Gastroesophageal sphincter (tissue), 4 donors: ENCODE data around the gene OR8K5. TPM values are rescaled to one million over a fixed set of nuclear protein-coding genes. Genes with fewer than 3 reads are reported as not detected.

ENCODE experiments used
- ATAC-seq: fragments of 150-250 bp; one replicate; pipeline ENCODE4 v1.9.1; 2016; ENCODE audit warnings: mild to moderate bottlenecking, moderate library complexity
- H3K27ac ChIP-seq, 4 donors: fragments of 200-600 bp; sonication (generic) in 3 of 4; 1 replicate in 3 of 4; 2 replicates in 1 of 4; pipeline ENCODE4 v1.5.1; 2016 to 2019
- H3K27me3 ChIP-seq: fragments of 200-600 bp; sonication (generic); one replicate; pipeline ENCODE4 v1.5.1; 2019
- H3K36me3 ChIP-seq, 2 donors: fragments of 200-600 bp; sonication (generic); one replicate each; pipeline ENCODE4 v1.5.1; 2019; ENCODE audit warnings: control low read depth in 1 of 2
- H3K4me1 ChIP-seq, 3 donors: fragments of 200-600 bp; sonication (generic); 1 replicate in 2 of 3; 2 replicates in 1 of 3; pipeline ENCODE4 v1.5.1; 2016 to 2019; ENCODE audit warnings: control low read depth in 2 of 3
- H3K4me3 ChIP-seq, 2 donors: fragments of 200-600 bp; sonication (generic); one replicate each; pipeline ENCODE4 v1.5.1; 2019; ENCODE audit warnings: mild to moderate bottlenecking in 1 of 2, moderate library complexity in 1 of 2
- H3K9me3 ChIP-seq, 3 donors: fragments of 200-600 bp; sonication (generic); one replicate each; pipeline ENCODE4 v1.5.1; 2017 to 2019; ENCODE audit warnings: control low read depth in 2 of 3
- CTCF ChIP-seq, 4 experiments: fragments of 200-600 bp in 2 of 4; fragments of 450-650 bp in 2 of 4; sonication (generic) in 1 of 4; IDR thresholded peaks; one replicate each; pipeline ENCODE4 v1.5.1; 2017 to 2019; ENCODE audit warnings: antibody characterized with exemption in 4 of 4, mild to moderate bottlenecking in 2 of 4, moderate library complexity in 2 of 4
- EP300 ChIP-seq: sonication (generic); formaldehyde crosslinking; IDR thresholded peaks from one replicate; pipeline ENCODE4 v1.6.1; 2017; ENCODE audit warnings: antibody characterized with exemption, mild to moderate bottlenecking
- POLR2A ChIP-seq, 2 donors: fragments of 450-650 bp; IDR thresholded peaks; one replicate each; pipeline ENCODE4 v1.6.1; 2017; ENCODE audit warnings: antibody characterized with exemption in 2 of 2, mild to moderate bottlenecking in 2 of 2, moderate library complexity in 1 of 2
- POLR2AphosphoS5 ChIP-seq: sonication (generic); formaldehyde crosslinking; IDR thresholded peaks from one replicate; pipeline ENCODE4 v1.6.1; 2017; ENCODE audit warnings: antibody characterized with exemption
- WGBS, 2 donors: methylation state at CpG; one replicate each; pipeline ENCODE4 v1.1.5; 2018; ENCODE audit warnings: low coverage in 1 of 2; 5-methylcytosine and 5-hydroxymethylcytosine counted together
- total RNA-seq, 4 donors: library from RNA; depleted of rRNA; stranded (reverse); fragments of >200 nt; gene quantifications; one replicate each; pipeline ENCODE4 v1.1.0, GENCODE V29; 2016

Gene OR8K5
- total RNA-seq, 4 donors from 2014 or later, result not detected

GRCh38 chr11:56183459-56183858 lies 23.3 kb upstream of the OR8K5 start:
- no peak for ATAC-seq
- peaks cover 0 to 8% (median 0%) of the 10 kb centered on the region in 3 donors for H3K9me3 ChIP-seq
- no peaks in the 10 kb centered on the region for H3K4me1 ChIP-seq
- H3K4me3 ChIP-seq, result no peak overlapping the region
- no peaks in the 10 kb centered on the region for H3K36me3 ChIP-seq
- no peaks in the 10 kb centered on the region for H3K27me3 ChIP-seq
- TF ChIP-seq EP300, result no peak
- no peak for TF ChIP-seq POLR2AphosphoS5
- TF ChIP-seq CTCF (IDR thresholded peaks at IDR 0.05), result no peak
- no peak for TF ChIP-seq POLR2A (IDR thresholded peaks at IDR 0.05)
- no peak overlapping the region for H3K27ac ChIP-seq

GRCh38 chr11:56176318-56176717 lies 16.2 kb upstream of the OR8K5 start, which contains the start of gene OR5J2:
Gene OR5J2 (plus strand): TSS chr11:56176618. CDS start chr11:56176618, 0 bp downstream.
- Histone ChIP-seq H3K27me3 (no peaks in the 10 kb centered on the region), H3K4me1 (no peaks in the 10 kb centered on the region), H3K4me3 (no peak within 1 kb of the TSS), H3K36me3 (no peaks in the 10 kb centered on the region), H3K27ac (no peak within 1 kb of the TSS), H3K9me3 (peaks cover 0 to 8% (median 0%) of the 10 kb centered on the region in 3 donors)
- TF ChIP-seq EP300, result no peak
- TF ChIP-seq CTCF (IDR thresholded peaks at IDR 0.05), result no peak
- TF ChIP-seq POLR2A (IDR thresholded peaks at IDR 0.05), result no peak
- no peak for TF ChIP-seq POLR2AphosphoS5
- no peak for ATAC-seq
- WGBS, 2 donors, result 53 to 83% methylated on average over 1 of the region's 1 CpG

- H3K4me1 ChIP-seq, result no peaks in the 10 kb centered on the region
- no peak overlapping the region for H3K4me3 ChIP-seq
- WGBS, 2 donors, result 45% methylated on average over 3 of the region's 3 CpGs
- ATAC-seq, result no peak
- no peaks in the 10 kb centered on the region for H3K36me3 ChIP-seq
- no peaks in the 10 kb centered on the region for H3K27me3 ChIP-seq
- no peaks in the 10 kb centered on the region for H3K9me3 ChIP-seq
- TF ChIP-seq POLR2AphosphoS5 (no peak), POLR2A (IDR thresholded peaks at IDR 0.05) (no peak), CTCF (IDR thresholded peaks at IDR 0.05) (no peak), EP300 (no peak)
- no peak overlapping the region for H3K27ac ChIP-seq
These were observed 12.2 kb upstream of the OR8K5 start for GRCh38 chr11:56172256-56172830.

GRCh38 chr11:56163804-56164203 lies 3.7 kb upstream of the OR8K5 start:
- TF ChIP-seq CTCF (IDR thresholded peaks at IDR 0.05), result no peak
- TF ChIP-seq POLR2AphosphoS5, result no peak
- no peak for TF ChIP-seq POLR2A (IDR thresholded peaks at IDR 0.05)
- TF ChIP-seq EP300, result no peak
- 63 to 64% methylated on average over 3 of the region's 3 CpGs for WGBS, 2 donors
- H3K27ac ChIP-seq, result no peak overlapping the region
- ATAC-seq, result no peak
- H3K4me3 ChIP-seq, result no peak overlapping the region
- H3K36me3 ChIP-seq, result no peaks in the 10 kb centered on the region
- no peaks in the 10 kb centered on the region for H3K9me3 ChIP-seq
- no peaks in the 10 kb centered on the region for H3K27me3 ChIP-seq
- no peaks in the 10 kb centered on the region for H3K4me1 ChIP-seq

GRCh38 chr11:56152333-56152732 lies 7.8 kb downstream of the OR8K5 start:
- TF ChIP-seq EP300 (no peak), CTCF (IDR thresholded peaks at IDR 0.05) (no peak), POLR2A (IDR thresholded peaks at IDR 0.05) (no peak), POLR2AphosphoS5 (no peak)
- Histone ChIP-seq H3K27me3 (no peaks in the 10 kb centered on the region), H3K27ac (no peak overlapping the region), H3K36me3 (no peaks in the 10 kb centered on the region), H3K4me3 (no peak overlapping the region), H3K9me3 (peaks cover 0 to 21% (median 0%) of the 10 kb centered on the region in 3 donors), H3K4me1 (no peaks in the 10 kb centered on the region)
- WGBS, 2 donors, result 89 to 97% methylated on average over 6 to 14 of the region's 15 CpGs
- no peak for ATAC-seq
